Tibial nerve (tissue), 3 donors: ENCODE data around the gene TLR5.

Experiments used
- CTCF ChIP-seq, 5 experiments: fragments of 200-600 bp in 3 of 5; fragments of 450-650 bp in 2 of 5; sonication (generic) in 3 of 5; IDR thresholded peaks; one replicate each; pipeline ENCODE4 v1.5.1; 2016 to 2019; ENCODE audit warnings: antibody characterized with exemption in 5 of 5, mild to moderate bottlenecking in 3 of 5, moderate library complexity in 2 of 5
- POLR2A ChIP-seq, 2 donors: fragments of 450-650 bp; IDR thresholded peaks; one replicate each; pipeline ENCODE4 v1.6.1; 2017; ENCODE audit warnings: antibody characterized with exemption in 2 of 2, mild to moderate bottlenecking in 2 of 2, moderate library complexity in 2 of 2

DNA sequence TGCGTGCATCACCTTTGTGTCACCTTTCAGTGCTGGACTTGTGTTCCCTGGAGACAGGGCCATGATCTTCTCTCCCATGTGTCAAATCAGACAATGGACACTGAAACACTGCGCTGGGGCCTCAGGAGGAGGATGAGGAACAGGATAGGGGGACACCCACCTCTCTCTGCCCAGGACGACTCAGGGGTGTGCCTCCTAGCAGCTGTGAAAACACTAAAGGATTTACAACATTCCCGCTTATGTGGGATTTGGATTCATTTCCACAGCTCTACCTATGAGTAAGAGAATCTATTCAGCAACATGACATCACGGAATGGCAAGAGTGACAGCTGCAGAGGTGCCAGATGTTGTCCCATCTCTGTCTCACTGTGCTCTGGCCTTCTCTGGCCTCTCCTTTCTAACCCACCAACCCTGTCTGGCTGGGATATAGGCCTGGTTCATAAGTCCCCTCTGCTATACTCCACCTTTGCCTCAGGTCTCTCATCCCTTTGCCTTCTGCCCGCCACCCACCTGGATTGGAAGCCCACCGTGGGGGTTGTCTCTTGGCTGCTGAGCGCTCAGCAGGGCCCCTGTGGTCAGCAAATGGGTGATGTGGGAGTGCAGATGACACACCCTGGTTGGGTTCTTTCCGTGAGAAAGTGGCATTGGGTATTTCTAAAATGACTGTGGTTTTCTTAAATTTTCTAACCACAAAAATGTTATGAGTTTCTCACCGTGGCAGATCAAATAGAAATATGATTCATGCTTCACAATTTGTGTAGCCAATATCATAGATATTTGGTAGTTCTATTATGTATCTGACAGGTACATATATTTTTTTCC, 47.1 kb upstream of the TLR5 start:
- TF ChIP-seq CTCF (IDR thresholded peaks at IDR 0.05) (no peak), POLR2A (IDR thresholded peaks at IDR 0.05) (no peak)
